ENCODE measurements around the gene HIBCH.

Gene HIBCH

GRCh38 chr2:190185380-190185779, 134.2 kb downstream of the HIBCH start:
- TF ChIP-seq NFIC (IDR thresholded peaks at IDR 0.05) (no peak), CREB1 (IDR thresholded peaks at IDR 0.05; ENCODE audit: low read depth) (no peak)

GRCh38 chr2:190184460-190184859, 135.2 kb downstream of the HIBCH start:
- TF ChIP-seq EP300 (IDR thresholded peaks at IDR 0.05; ENCODE audit: borderline replicate concordance) (no peak), TCF12 (IDR thresholded peaks at IDR 0.05; ENCODE audit: low read depth) (no peak), YY1 (IDR thresholded peaks at IDR 0.05; ENCODE audit: low read depth) (no peak), EGR1 (IDR thresholded peaks at IDR 0.05) (no peak), CREB1 (IDR thresholded peaks at IDR 0.05; ENCODE audit: low read depth) (no peak), REST (IDR thresholded peaks at IDR 0.05; ENCODE audit: low read depth) (no peak), TAF1 (IDR thresholded peaks at IDR 0.05; ENCODE audit: low read depth) (no peak), RAD21 (IDR thresholded peaks at IDR 0.05; ENCODE audit: low read depth) (no peak), MAX (IDR thresholded peaks at IDR 0.05) (no peak), TEAD4 (IDR thresholded peaks at IDR 0.05) (no peak), USF1 (IDR thresholded peaks at IDR 0.05) (no peak), CEBPB (IDR thresholded peaks at IDR 0.05) (no peak), ZBTB7A (IDR thresholded peaks at IDR 0.05; ENCODE audit: low read depth) (no peak), NFIC (IDR thresholded peaks at IDR 0.05) (no peak), FOXM1 (IDR thresholded peaks at IDR 0.05; ENCODE audit: borderline replicate concordance, low read depth) (no peak)

- no peak for TF ChIP-seq MAX (IDR thresholded peaks at IDR 0.05)
- TF ChIP-seq ZBTB7A (IDR thresholded peaks at IDR 0.05; ENCODE audit: low read depth) = no peak
- TF ChIP-seq YY1 (IDR thresholded peaks at IDR 0.05; ENCODE audit: low read depth) = no peak
- TF ChIP-seq TEAD4 (IDR thresholded peaks at IDR 0.05) = no peak
- TF ChIP-seq CREB1 (IDR thresholded peaks at IDR 0.05; ENCODE audit: low read depth) = no peak
- TF ChIP-seq REST (IDR thresholded peaks at IDR 0.05; ENCODE audit: low read depth) = no peak
- no peak for TF ChIP-seq TCF12 (IDR thresholded peaks at IDR 0.05; ENCODE audit: low read depth)
- TF ChIP-seq NFIC (IDR thresholded peaks at IDR 0.05) = no peak
- no peak for TF ChIP-seq FOXM1 (IDR thresholded peaks at IDR 0.05; ENCODE audit: borderline replicate concordance, low read depth)
- TF ChIP-seq USF1 (IDR thresholded peaks at IDR 0.05) = no peak
- TF ChIP-seq TAF1 (IDR thresholded peaks at IDR 0.05; ENCODE audit: low read depth) = no peak
- no peak for TF ChIP-seq RAD21 (IDR thresholded peaks at IDR 0.05; ENCODE audit: low read depth)
Measured at GRCh38 chr2:190183539-190183938, 136.1 kb downstream of the HIBCH start.

- TF ChIP-seq EP300 (IDR thresholded peaks at IDR 0.05; ENCODE audit: borderline replicate concordance) (no peak), FOXM1 (IDR thresholded peaks at IDR 0.05; ENCODE audit: borderline replicate concordance, low read depth) (no peak)
Measured at GRCh38 chr2:190182071-190182524, 137.5 kb downstream of the HIBCH start.

- TF ChIP-seq FOXM1 (IDR thresholded peaks at IDR 0.05; ENCODE audit: borderline replicate concordance, low read depth) (no peak), ZBTB7A (IDR thresholded peaks at IDR 0.05; ENCODE audit: low read depth) (no peak; the same call in 1 of the 2 replicates), YY1 (IDR thresholded peaks at IDR 0.05; ENCODE audit: low read depth) (no peak), TCF12 (IDR thresholded peaks at IDR 0.05; ENCODE audit: low read depth) (no peak), REST (IDR thresholded peaks at IDR 0.05; ENCODE audit: low read depth) (no peak), MAX (IDR thresholded peaks at IDR 0.05) (no peak)
Measured at GRCh38 chr2:190181123-190181669, 138.4 kb downstream of the HIBCH start.
